ENCODE measurements around the gene PATJ.
A peak's percentile ranks its signal among the peaks of the same experiment; 100 is the strongest.

PATJ gene

DNA sequence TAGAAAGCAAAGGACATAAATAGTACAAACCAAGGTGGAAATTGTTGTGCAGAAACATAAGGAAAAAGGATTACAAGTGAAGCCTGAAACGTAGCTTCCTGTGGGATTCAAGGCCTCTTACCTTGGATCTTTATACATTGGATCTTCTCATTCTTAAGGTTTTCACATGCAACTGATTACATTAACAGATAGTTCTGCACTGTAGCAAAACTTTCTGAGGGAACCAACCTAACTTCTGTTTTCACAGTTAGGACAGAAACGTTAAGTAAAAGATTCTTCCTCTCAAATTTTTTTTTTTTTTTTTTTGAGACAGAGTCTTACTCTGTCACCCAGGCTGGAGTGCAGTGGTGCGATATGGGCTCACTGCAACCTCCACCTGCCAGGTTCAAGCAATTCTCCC lies 9.6 kb upstream of the PATJ start:
- no peak for DNase-seq
- Mint-ChIP-seq H3K9me3 (no peaks in the 10 kb centered on the region), H3K4me1 (peaks cover 6% of the 10 kb centered on the region), H3K36me3 (ENCODE audit: low read depth) (no peaks in the 10 kb centered on the region), H3K27me3 (peaks cover 2% of the 10 kb centered on the region), H3K4me3 (no peak overlapping the region), H3K27ac (no peak overlapping the region)
- ATAC-seq = no peak

DNA sequence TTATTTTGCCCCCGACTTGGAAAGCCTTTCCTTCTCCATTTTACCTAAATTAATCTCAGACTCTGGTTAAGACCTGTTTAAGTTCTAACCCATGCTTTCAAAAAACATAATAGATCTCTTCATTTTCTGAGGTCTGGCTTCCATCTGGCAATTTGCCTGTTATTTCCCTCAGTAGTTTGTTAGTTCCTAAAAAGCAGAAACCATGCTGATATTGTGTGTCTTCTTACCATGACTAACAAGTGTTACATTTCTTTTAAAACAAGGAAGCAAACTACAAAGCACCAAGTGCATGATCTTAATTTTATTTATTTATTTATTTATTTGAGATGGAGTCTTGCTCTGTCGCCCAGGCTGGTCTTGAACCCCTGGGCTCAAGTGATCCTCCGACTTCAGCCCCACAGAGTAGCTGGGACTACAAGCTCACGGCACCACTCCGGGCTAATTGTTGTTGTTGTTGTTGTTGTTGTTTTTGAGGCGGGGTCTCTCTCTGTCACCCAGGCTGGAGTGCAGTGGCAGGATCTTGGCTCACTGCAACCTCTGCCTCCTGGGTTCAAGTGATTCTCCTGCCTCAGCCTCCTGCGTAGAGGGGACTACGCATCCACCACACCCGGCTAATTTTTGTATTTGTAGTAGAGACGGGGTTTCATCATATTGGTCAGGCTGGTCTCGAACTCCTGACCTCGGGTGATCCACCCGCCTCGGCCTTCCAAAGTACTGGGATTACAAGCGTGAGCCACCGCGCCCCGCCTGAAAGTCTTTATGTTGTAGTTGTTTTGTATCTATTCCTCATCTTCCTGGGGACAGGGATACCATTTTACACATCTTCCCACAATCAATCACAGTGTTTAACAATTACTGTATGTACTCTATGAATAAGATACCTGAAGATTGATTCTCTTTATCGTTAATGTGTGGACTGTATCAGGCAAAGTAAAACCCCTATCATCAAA lies 1.3 kb upstream of the PATJ start:
- no peaks in the 10 kb centered on the region for H3K27me3 Mint-ChIP-seq
- H3K36me3 Mint-ChIP-seq (ENCODE audit: low read depth) = no peaks in the 10 kb centered on the region
- peaks cover 18% of the 10 kb centered on the region for H3K4me1 Mint-ChIP-seq
- H3K4me3 Mint-ChIP-seq = peak overlapping the region; percentile 89
- H3K27ac Mint-ChIP-seq = peak overlapping the region; percentile 91
- no peak for ATAC-seq
- DNase-seq = no peak
- no peaks in the 10 kb centered on the region for H3K9me3 Mint-ChIP-seq

DNA sequence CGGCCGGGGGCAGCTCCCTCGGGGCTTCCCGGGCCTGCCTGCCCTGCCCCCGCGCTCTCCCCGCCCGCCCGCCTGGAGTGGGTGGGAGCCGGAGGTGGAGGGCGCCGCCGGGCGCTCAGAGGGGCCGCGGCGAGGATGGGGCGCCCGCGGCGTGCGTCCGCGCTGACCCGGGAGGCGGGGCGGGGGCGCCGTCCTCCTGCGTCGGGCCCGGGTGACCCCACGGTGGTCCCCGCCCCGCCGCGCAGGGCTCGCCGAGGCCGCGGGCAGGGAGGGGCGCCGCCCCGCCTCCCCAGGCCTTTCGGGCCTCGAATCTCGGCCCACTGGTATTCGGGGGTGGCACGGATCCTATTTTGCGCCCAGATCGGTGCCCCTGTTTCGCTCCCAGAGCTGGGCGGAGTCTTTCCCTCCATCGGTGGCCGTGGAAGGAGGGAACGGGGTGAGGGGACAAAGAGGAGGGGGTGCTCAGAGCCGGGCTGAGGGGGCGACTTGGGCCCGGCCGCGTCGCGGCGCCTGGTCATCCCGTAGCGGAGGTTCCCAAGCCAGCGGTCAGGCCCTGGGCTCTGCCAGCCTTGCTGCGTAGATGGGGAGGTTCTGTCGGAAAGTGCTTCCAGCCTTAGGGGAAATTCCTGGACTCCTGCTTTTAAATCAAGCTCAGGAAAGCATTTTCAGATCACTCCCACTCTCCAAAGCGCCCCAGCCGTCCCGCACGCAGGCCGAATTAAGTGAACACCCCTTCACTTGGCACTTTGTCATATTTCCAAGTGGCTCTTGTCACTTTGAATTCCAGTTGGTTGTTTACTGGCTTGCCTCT lies 545 bp downstream of the PATJ start:
- peak overlapping the region; percentile 89 for H3K4me3 Mint-ChIP-seq
- H3K27me3 Mint-ChIP-seq = no peaks in the 10 kb centered on the region
- ATAC-seq (peak; percentile 69), DNase-seq (no peak)
- no peaks in the 10 kb centered on the region for H3K9me3 Mint-ChIP-seq
- peak overlapping the region; percentile 31 for H3K27ac Mint-ChIP-seq
- H3K36me3 Mint-ChIP-seq (ENCODE audit: low read depth) = no peaks in the 10 kb centered on the region
- peaks cover 16% of the 10 kb centered on the region for H3K4me1 Mint-ChIP-seq

DNA sequence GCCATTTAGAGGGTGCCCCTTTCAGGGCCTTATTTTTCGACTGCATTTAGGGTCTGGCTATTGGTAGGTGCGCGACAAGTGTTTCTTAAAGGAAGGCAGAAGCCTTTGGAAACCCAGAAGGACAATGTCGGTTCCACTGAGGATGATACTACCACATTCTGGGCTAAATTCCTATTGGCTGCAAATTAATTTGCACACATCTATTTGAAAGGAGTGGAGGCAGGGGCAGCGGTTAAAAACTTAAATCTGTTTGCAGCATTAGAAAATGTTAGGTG lies 1.1 kb downstream of the PATJ start:
- DNase-seq (no peak), ATAC-seq (no peak)
- Mint-ChIP-seq H3K4me3 (peak overlapping the region; percentile 73), H3K36me3 (ENCODE audit: low read depth) (no peaks in the 10 kb centered on the region), H3K9me3 (no peaks in the 10 kb centered on the region), H3K27me3 (no peaks in the 10 kb centered on the region), H3K27ac (peak overlapping the region; percentile 31), H3K4me1 (peaks cover 16% of the 10 kb centered on the region)

DNA sequence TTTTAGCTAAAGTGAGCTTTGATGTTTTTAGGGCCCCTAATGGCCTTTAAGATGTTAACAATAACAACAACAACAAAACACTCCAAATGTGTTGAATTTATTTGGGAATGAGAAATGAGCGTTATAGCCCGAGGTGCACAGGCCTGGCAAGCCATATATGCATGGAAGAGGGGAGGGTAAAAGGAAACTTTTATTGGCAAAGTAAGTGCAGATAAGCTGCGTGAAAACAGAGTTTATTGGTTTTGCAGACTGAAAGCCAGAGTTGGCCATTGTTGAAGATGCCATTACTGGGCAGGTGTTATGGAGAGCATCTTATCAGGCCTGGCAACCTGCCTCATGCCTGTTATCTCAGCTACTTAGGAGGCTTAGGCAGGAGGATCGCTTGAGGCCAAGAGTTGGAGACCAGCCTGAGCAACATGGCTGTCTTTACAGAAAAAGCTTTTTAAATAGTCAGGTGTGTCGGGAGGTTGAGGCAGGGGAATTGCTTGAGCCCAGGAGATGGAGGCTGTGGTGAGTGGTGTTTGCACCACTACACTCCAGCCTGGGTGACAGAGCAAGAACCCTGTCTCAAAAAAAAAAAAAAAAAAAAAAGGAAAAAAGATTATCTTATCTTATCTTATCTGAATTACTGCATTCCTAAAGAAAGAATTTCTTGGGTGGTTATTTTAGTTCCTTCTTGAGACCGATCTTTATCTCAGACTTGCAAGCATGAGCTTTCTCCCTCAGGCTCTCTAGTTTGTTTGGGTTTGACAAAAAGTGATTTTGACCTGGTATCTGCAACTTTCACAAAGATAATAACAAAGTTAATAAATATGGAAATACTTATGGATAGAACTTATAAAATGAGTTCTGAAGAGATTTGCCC lies 1.7 kb downstream of the PATJ start:
- peak overlapping the region; percentile 31 for H3K27ac Mint-ChIP-seq
- peaks cover 16% of the 10 kb centered on the region for H3K4me1 Mint-ChIP-seq
- H3K27me3 Mint-ChIP-seq = no peaks in the 10 kb centered on the region

DNA sequence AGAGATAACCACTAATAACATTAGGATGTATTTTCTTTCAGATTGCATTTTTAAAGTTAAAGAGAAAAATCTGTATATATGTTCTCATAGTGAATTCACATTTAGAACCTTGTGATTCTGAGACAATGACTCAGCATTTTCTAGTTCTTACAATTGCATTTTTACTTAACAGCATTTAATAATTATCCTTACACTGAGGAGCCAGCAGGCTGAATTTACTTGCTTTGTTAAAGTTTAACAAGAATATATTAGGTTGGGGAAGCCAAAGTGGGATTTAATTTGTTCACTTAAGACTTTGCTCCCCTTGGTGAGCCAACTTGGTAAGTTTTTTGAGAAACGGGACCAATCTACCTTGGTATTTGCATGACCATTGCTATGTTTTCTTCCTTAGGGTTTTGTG lies 4.5 kb downstream of the PATJ start:
- Mint-ChIP-seq H3K4me3 (no peak overlapping the region), H3K27me3 (no peaks in the 10 kb centered on the region), H3K9me3 (no peaks in the 10 kb centered on the region), H3K27ac (peak overlapping the region; percentile 16), H3K4me1 (peaks cover 11% of the 10 kb centered on the region), H3K36me3 (ENCODE audit: low read depth) (no peaks in the 10 kb centered on the region)
- DNase-seq = no peak
- ATAC-seq = no peak

More for the DNA sequence above, 1.7 kb downstream of the PATJ start:
- Mint-ChIP-seq H3K36me3 (ENCODE audit: low read depth) (no peaks in the 10 kb centered on the region), H3K4me3 (peak overlapping the region; percentile 73), H3K9me3 (no peaks in the 10 kb centered on the region)
- ATAC-seq (no peak), DNase-seq (no peak)

DNA sequence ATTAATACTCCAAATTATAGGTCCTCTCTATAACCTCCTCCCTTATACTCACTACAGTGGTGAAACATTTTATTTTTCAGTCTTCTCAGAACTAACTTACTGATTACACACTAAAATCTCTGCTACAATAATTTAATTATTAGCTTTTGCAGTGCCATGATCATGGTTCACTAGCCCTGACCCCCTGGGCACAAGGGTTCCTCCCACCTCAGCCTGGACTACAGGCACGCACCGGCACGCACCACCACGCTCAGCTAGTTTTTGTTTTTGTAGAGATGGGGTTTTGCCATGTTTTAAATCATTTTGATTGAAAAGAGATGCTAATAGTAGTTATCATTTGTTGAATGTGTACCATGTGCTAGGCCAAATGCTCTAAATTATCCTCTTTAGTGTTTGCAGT lies 6.3 kb downstream of the PATJ start:
- Mint-ChIP-seq H3K27ac (no peak overlapping the region), H3K27me3 (no peaks in the 10 kb centered on the region), H3K4me1 (peaks cover 5% of the 10 kb centered on the region), H3K36me3 (ENCODE audit: low read depth) (no peaks in the 10 kb centered on the region), H3K9me3 (no peaks in the 10 kb centered on the region), H3K4me3 (no peak overlapping the region)
- no peak for DNase-seq
- ATAC-seq = no peak

DNA sequence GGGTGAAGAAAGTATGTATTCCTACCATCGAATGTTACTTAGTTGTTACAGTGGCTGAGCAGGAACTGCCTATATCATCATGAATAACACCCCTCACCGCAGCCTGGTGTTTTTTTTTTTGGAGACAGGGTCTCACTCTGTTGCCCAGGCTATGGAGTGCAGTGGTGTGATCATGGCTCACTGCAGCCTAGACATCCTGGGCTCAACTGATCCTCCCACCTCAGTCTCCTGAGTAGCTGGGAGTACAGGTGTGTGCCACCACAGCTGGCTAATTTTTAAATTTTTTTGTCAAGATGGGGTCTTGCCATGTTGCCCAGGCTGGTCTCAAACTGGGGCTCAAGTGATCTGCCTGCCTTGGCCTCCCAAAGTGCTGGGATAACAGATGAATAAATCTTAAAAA lies 7.3 kb downstream of the PATJ start:
- H3K4me1 Mint-ChIP-seq = peaks cover 13% of the 10 kb centered on the region
- DNase-seq (no peak), ATAC-seq (no peak)
- peaks cover 4% of the 10 kb centered on the region for H3K9me3 Mint-ChIP-seq
- H3K27ac Mint-ChIP-seq = no peak overlapping the region
- H3K4me3 Mint-ChIP-seq = no peak overlapping the region
- no peaks in the 10 kb centered on the region for H3K36me3 Mint-ChIP-seq (ENCODE audit: low read depth)
- H3K27me3 Mint-ChIP-seq = no peaks in the 10 kb centered on the region

DNA sequence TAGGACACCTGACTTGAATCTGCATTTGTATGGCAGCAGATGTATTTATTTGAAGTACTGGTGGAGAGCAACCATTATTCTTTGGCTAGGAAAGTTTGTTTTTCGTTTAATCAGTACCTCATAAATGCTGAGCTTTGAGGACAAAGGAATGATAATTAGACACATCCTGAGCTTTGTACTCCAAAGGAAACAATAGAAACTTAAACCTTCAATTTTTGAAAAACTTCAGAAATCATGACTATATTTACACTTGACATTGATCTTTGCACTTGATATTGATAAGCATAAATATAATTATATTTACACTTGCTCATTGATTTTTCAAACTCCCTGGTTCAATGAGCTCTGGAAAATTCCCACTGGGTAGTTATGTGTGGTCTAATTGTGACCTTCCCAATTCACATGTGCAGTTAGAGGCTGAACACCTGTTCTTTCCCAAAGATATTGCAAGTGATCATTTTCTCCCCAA lies 10.7 kb downstream of the PATJ start:
- ATAC-seq (no peak), DNase-seq (no peak)
- H3K9me3 Mint-ChIP-seq = peaks cover 4% of the 10 kb centered on the region
- H3K27ac Mint-ChIP-seq = no peak overlapping the region
- H3K27me3 Mint-ChIP-seq = no peaks in the 10 kb centered on the region
- no peaks in the 10 kb centered on the region for H3K36me3 Mint-ChIP-seq (ENCODE audit: low read depth)
- peaks cover 16% of the 10 kb centered on the region for H3K4me1 Mint-ChIP-seq
- H3K4me3 Mint-ChIP-seq = no peak overlapping the region

DNA sequence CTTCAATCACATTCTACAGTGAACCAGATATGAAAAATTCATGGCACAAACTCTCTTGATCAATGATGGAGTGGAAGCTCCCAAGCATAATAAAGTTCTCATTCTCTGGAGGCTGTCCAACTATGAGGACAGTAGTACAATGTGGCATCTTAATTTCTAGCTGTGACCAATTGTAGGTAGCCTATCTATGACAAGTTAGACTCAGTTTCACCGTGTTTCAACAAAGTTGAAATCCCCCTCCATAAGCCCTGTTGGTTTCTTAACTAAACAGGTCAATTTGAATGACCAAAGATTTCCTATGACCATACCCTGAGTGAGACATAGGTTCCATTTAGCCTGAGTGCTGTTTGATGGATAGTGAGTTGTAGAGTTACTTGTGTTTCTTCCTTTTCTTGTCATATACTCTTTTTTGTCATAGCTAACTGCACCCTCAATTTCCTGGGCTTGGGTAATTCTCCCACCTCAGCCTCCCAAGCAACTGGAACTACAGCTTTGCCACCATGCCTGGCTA lies 11.8 kb downstream of the PATJ start:
- peaks cover 4% of the 10 kb centered on the region for H3K9me3 Mint-ChIP-seq

DNA sequence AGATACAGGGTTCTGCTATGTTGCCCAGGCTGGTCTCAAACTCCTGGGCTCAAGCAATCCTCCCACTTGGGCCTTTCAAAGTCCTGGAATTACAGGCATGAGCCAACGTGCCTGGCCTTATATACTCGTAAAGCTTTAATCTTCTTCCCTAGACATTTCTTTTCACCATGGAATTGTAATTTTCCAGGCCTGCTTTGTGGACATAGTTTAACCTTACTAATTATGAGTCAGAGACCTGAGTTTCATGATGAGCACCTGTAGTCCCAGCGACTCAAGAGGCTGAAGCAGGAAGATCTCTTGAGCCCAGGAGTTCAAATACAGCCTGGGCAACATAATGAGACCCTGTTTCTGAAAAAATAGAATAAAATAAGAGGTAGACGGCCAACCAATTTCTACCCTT lies 12.3 kb downstream of the PATJ start:
- H3K27ac Mint-ChIP-seq = peak overlapping the region; percentile 69
- ATAC-seq (peak; percentile 52), DNase-seq (no peak)
- H3K4me3 Mint-ChIP-seq = no peak overlapping the region
- no peaks in the 10 kb centered on the region for H3K36me3 Mint-ChIP-seq (ENCODE audit: low read depth)
- no peaks in the 10 kb centered on the region for H3K27me3 Mint-ChIP-seq
- peaks cover 4% of the 10 kb centered on the region for H3K9me3 Mint-ChIP-seq
- peaks cover 16% of the 10 kb centered on the region for H3K4me1 Mint-ChIP-seq

More for the DNA sequence above, 11.8 kb downstream of the PATJ start:
- ATAC-seq (peak; percentile 83), DNase-seq (no peak)
- H3K4me1 Mint-ChIP-seq = peaks cover 16% of the 10 kb centered on the region
- H3K27ac Mint-ChIP-seq = peak overlapping the region; percentile 69
- no peaks in the 10 kb centered on the region for H3K27me3 Mint-ChIP-seq
- H3K36me3 Mint-ChIP-seq (ENCODE audit: low read depth) = no peaks in the 10 kb centered on the region
- H3K4me3 Mint-ChIP-seq = no peak overlapping the region

DNA sequence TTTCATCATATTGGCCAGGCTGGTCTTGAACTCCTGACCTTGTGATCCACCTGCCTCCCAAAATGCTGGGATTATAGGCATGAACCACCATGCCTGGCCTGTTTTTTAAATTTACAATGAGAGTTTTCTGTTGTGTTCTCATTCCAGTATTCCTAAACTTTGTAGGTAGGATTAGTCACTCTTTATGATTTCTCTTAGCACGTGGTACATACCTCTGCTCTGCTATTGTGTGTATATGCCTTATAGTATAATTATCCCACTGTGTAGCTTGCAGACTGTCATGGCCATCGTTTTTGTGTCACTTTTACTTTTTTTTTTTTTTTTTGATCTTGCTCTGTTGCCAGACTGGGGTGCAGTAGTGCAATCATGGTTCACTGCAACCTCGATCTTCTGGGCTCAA lies 14.5 kb downstream of the PATJ start:
- Mint-ChIP-seq H3K9me3 (peaks cover 4% of the 10 kb centered on the region), H3K4me1 (peaks cover 16% of the 10 kb centered on the region), H3K4me3 (no peak overlapping the region), H3K27ac (no peak overlapping the region), H3K27me3 (no peaks in the 10 kb centered on the region), H3K36me3 (ENCODE audit: low read depth) (no peaks in the 10 kb centered on the region)
- ATAC-seq = no peak
- no peak for DNase-seq

DNA sequence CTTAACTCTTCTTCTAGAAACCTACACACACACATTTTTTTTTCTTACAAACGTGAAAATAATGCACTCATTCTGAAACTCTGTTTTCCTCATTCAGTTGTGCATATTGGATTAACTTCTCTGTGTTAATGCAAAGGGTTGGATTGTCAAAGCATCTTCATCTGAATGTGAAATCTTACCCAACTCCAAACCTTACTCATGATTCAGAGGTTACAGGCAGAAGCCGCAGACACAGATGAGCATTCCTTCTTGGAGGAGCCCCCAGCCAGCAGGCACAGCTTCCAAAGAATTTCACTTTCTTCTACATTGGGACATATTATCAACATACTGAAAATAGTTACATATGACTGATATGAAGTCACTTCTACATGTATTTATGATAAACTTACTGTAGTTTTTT lies 15.7 kb downstream of the PATJ start:
- no peaks in the 10 kb centered on the region for H3K36me3 Mint-ChIP-seq (ENCODE audit: low read depth)
- H3K27ac Mint-ChIP-seq = no peak overlapping the region

DNA sequence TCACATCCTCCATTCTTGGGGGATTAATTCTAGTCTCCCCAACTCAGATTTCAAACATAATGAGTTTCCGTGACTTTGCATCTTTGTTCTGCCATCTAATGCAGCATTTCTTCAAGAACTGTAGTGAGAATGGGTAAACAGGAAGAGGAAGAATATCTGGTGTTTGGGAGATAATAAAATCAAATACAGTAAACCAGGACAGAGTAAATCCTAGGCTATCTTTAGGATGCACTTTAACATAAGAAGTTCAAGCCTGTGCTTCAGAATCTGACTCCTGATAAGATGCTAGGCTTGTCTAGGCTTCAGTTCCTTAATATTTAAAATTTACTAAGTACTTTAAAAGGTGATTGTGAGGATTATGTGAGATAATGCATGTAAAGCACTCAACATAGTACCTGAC lies 27.9 kb downstream of the PATJ start:
- no peak overlapping the region for H3K27ac Mint-ChIP-seq
- peaks cover 4% of the 10 kb centered on the region for H3K36me3 Mint-ChIP-seq (ENCODE audit: low read depth)
- no peak overlapping the region for H3K4me3 Mint-ChIP-seq
- DNase-seq (no peak), ATAC-seq (no peak)
- no peaks in the 10 kb centered on the region for H3K9me3 Mint-ChIP-seq
- H3K27me3 Mint-ChIP-seq = no peaks in the 10 kb centered on the region
- no peaks in the 10 kb centered on the region for H3K4me1 Mint-ChIP-seq

More for the DNA sequence above, 15.7 kb downstream of the PATJ start:
- Mint-ChIP-seq H3K4me1 (peaks cover 16% of the 10 kb centered on the region), H3K27me3 (no peaks in the 10 kb centered on the region), H3K4me3 (no peak overlapping the region), H3K9me3 (peaks cover 4% of the 10 kb centered on the region)
- ATAC-seq (no peak), DNase-seq (no peak)
